Left ventricle myocardium superior (tissue), 1 donor: ENCODE data around the gene CMC4. TPM values are rescaled to one million over a fixed set of nuclear protein-coding genes. Genes with fewer than 3 reads are reported as not detected.

ENCODE experiments used
- ATAC-seq: fragments of 200-7000 bp; cut with Tn5 transposase; one replicate; pipeline ENCODE4 v1.9.1; 2020; ENCODE audit warnings: mild to moderate bottlenecking, moderate library complexity
- DNase-seq: peaks from one replicate; pipeline ENCODE4 v3.0.0-alpha.2; 2020
- intact Hi-C: fragments of 100-400 bp; cut with micrococcal nuclease; formaldehyde crosslinking; loops from one replicate; pipeline ENCODE4 v1.11.0; 2022
- long read RNA-seq: library from polyadenylated mRNA; unstranded; transcript quantifications from one replicate; pipeline ENCODE4 v2.0.0, GENCODE V29; 2021
- total RNA-seq: library from RNA; stranded (reverse); fragmentation: NEBNext Ultra II Directional; extraction: Animal tissue kit (Norgen Biotek cat#: 25700); gene quantifications from one replicate; pipeline ENCODE4 v1.2.1, GENCODE V29; 2021
- donor health status: DM: no; HTN: yes; CAD: no; lungs with severe emphysema.

The CMC4 gene
- 28.8 TPM for total RNA-seq
- long read RNA-seq, transcript CMC4-202 (3 exons, 1,107 nt) = major isoform, 70 of 86 reads
- long read RNA-seq, partial matches to known transcripts = 3 of 86 reads
- long read RNA-seq, other reads (novel, unspliced or antisense) = 13 of 86 reads

- ATAC-seq (peak; percentile 95), DNase-seq (peak; percentile 88)
- intact Hi-C loops = no loop called here
These were observed at the start of gene CMC4, which contains the start of the genes BRCC3 and MTCP1 for GRCh38 chrX:155070975-155071693. CMC4 (minus strand) TSS chrX:155071136; CDS start chrX:155064023, 7,113 bp downstream. BRCC3 (plus strand) TSS chrX:155071508; CDS start chrX:155071528, 20 bp downstream. MTCP1 (minus strand) TSS chrX:155071136; CDS start chrX:155066010, 5,126 bp downstream.

- ATAC-seq (no peak), DNase-seq (no peak)
- intact Hi-C loops = no loop called here
These were observed 44.4 kb upstream of the CMC4 start for GRCh38 chrX:155115174-155115819.

GRCh38 chrX:155113097-155113496 lies 42.2 kb upstream of the CMC4 start:
- no peak for DNase-seq
- ATAC-seq = no peak
- intact Hi-C loops = no loop called here

- ATAC-seq (no peak), DNase-seq (no peak)
- intact Hi-C loops = no loop called here
These were observed 41.2 kb upstream of the CMC4 start for GRCh38 chrX:155112171-155112570.

GRCh38 chrX:155108427-155108826 lies 37.5 kb upstream of the CMC4 start:
- intact Hi-C loops = no loop called here
- no peak for ATAC-seq
- DNase-seq = no peak

- DNase-seq (no peak), ATAC-seq (no peak)
- intact Hi-C loops = no loop called here
These were observed 35.0 kb upstream of the CMC4 start for GRCh38 chrX:155105919-155106318.

GRCh38 chrX:155094468-155095061 lies 23.6 kb upstream of the CMC4 start:
- intact Hi-C loops = no loop called here
- no peak for ATAC-seq
- no peak for DNase-seq

- DNase-seq (no peak), ATAC-seq (no peak)
- intact Hi-C loops = no loop called here
These were observed 16.2 kb upstream of the CMC4 start for GRCh38 chrX:155086961-155087735.

- DNase-seq (peak; percentile 35), ATAC-seq (peak; percentile 47)
- intact Hi-C loops = no loop called here
These were observed 15.4 kb upstream of the CMC4 start for GRCh38 chrX:155086202-155086840.

- no peak for ATAC-seq
- DNase-seq = no peak
- intact Hi-C loops = no loop called here
These were observed 851 bp upstream of the CMC4 start for GRCh38 chrX:155071694-155072280.

GRCh38 chrX:155070663-155070974 lies 317 bp downstream of the CMC4 start:
- DNase-seq = no peak
- peak; percentile 27 for ATAC-seq
- intact Hi-C loops = no loop called here

- DNase-seq = no peak
- ATAC-seq = no peak
- intact Hi-C loops = no loop called here
These were observed 898 bp downstream of the CMC4 start for GRCh38 chrX:155070038-155070437.

- ATAC-seq (no peak), DNase-seq (no peak)
- intact Hi-C loops = no loop called here
These were observed 1.5 kb downstream of the CMC4 start for GRCh38 chrX:155069414-155069813.

- DNase-seq (no peak), ATAC-seq (no peak)
- intact Hi-C loops = no loop called here
These were observed 2.8 kb downstream of the CMC4 start for GRCh38 chrX:155068165-155068564.

GRCh38 chrX:155065035-155065734 lies 5.8 kb downstream of the CMC4 start:
- no peak for ATAC-seq
- DNase-seq = no peak
- intact Hi-C loops = no loop called here

GRCh38 chrX:155061760-155062159 lies 9.2 kb downstream of the CMC4 start:
- DNase-seq (no peak), ATAC-seq (peak; percentile 62)
- intact Hi-C loops = no loop called here

- peak; percentile 66 for DNase-seq
These were observed 13.8 kb downstream of the CMC4 start for GRCh38 chrX:155056877-155057792.

More at GRCh38 chrX:155056877-155057792, 13.8 kb downstream of the CMC4 start:
- intact Hi-C loops = loop anchor here (5.0 kb wide), 1 partner anchor 80 kb away; no protein-coding TSS in a partner anchor
- peak; percentile 92 for ATAC-seq
